ENCODE measurements around the gene MTMR12. TPM values are rescaled to one million over a fixed set of nuclear protein-coding genes. Genes with fewer than 3 reads are reported as not detected.

Gene MTMR12
- total and polyA plus RNA-seq, 2 experiments from 2014 or later: 5.5 to 13.4 TPM

- in situ Hi-C loops (cut with MboI): no loop called here
- H4K20me1 ChIP-seq (ENCODE audit: insufficient read depth): no peaks in the 10 kb centered on the region
- H3K9me2 ChIP-seq (ENCODE audit: insufficient read depth): no peaks in the 10 kb centered on the region
- TF ChIP-seq EZH2 (IDR thresholded peaks at IDR 0.05; ENCODE audit: insufficient read depth, poor library complexity, severe bottlenecking) (no peak), EZH2phosphoT487 (IDR thresholded peaks at IDR 0.05; ENCODE audit: insufficient read depth, low read depth) (no peak)
- no peaks in the 10 kb centered on the region for H3F3A ChIP-seq (ENCODE audit: insufficient read depth)
- no peak overlapping the region for H3K4me3 ChIP-seq
- no peaks in the 10 kb centered on the region for H3K27me3 ChIP-seq (replicated peaks; ENCODE audit: insufficient read depth)
- peaks cover 24% of the 10 kb centered on the region for H3K79me2 ChIP-seq (ENCODE audit: insufficient read depth)
- H3K4me2 ChIP-seq (ENCODE audit: unreplicated experiment): no peak overlapping the region
- DNase-seq: peak; percentile 25
- peaks cover 20% of the 10 kb centered on the region for H3K4me1 ChIP-seq (ENCODE audit: insufficient read depth)
- no peak overlapping the region for H3K9ac ChIP-seq
- no peak overlapping the region for H2AFZ ChIP-seq
- H3K27ac ChIP-seq: no peak overlapping the region
- WGBS, 2 experiments (ENCODE audit: low coverage in 1 of 2, low lambda C conversion rate in 2 of 2, missing lambda C conversion rate in 2 of 2): 71 to 73% methylated on average over 4 of the region's 4 CpGs
- no peaks in the 10 kb centered on the region for H3K9me3 ChIP-seq (ENCODE audit: low read depth)
- no peaks in the 10 kb centered on the region for H3K36me3 ChIP-seq (ENCODE audit: low read depth)
Measured at GRCh38 chr5:32276173-32276853, 36.4 kb downstream of the MTMR12 start.

- peaks cover 20% of the 10 kb centered on the region for H3K4me1 ChIP-seq (ENCODE audit: insufficient read depth)
- no peaks in the 10 kb centered on the region for H3F3A ChIP-seq (ENCODE audit: insufficient read depth)
- H3K27me3 ChIP-seq (replicated peaks; ENCODE audit: insufficient read depth): no peaks in the 10 kb centered on the region
- no peak overlapping the region for H3K4me3 ChIP-seq
- H2AFZ ChIP-seq: no peak overlapping the region
- WGBS, 2 experiments (ENCODE audit: low coverage in 1 of 2, low lambda C conversion rate in 2 of 2, missing lambda C conversion rate in 2 of 2): 79 to 81% methylated on average over 3 of the region's 3 CpGs
- H3K9ac ChIP-seq: no peak overlapping the region
- no peak for DNase-seq
- H3K36me3 ChIP-seq (ENCODE audit: low read depth): peaks cover 2% of the 10 kb centered on the region
- no peaks in the 10 kb centered on the region for H3K9me3 ChIP-seq (ENCODE audit: low read depth)
- peaks cover 16% of the 10 kb centered on the region for H3K79me2 ChIP-seq (ENCODE audit: insufficient read depth)
- in situ Hi-C loops (cut with MboI): no loop called here
- no peak overlapping the region for H3K4me2 ChIP-seq (ENCODE audit: unreplicated experiment)
- no peaks in the 10 kb centered on the region for H3K9me2 ChIP-seq (ENCODE audit: insufficient read depth)
- H3K27ac ChIP-seq: no peak overlapping the region
- H4K20me1 ChIP-seq (ENCODE audit: insufficient read depth): no peaks in the 10 kb centered on the region
- no peak for TF ChIP-seq EZH2 (IDR thresholded peaks at IDR 0.05; ENCODE audit: insufficient read depth, poor library complexity, severe bottlenecking)
- no peak for TF ChIP-seq EZH2phosphoT487 (IDR thresholded peaks at IDR 0.05; ENCODE audit: insufficient read depth, low read depth)
Measured at GRCh38 chr5:32275396-32275741, 37.4 kb downstream of the MTMR12 start.

DNA sequence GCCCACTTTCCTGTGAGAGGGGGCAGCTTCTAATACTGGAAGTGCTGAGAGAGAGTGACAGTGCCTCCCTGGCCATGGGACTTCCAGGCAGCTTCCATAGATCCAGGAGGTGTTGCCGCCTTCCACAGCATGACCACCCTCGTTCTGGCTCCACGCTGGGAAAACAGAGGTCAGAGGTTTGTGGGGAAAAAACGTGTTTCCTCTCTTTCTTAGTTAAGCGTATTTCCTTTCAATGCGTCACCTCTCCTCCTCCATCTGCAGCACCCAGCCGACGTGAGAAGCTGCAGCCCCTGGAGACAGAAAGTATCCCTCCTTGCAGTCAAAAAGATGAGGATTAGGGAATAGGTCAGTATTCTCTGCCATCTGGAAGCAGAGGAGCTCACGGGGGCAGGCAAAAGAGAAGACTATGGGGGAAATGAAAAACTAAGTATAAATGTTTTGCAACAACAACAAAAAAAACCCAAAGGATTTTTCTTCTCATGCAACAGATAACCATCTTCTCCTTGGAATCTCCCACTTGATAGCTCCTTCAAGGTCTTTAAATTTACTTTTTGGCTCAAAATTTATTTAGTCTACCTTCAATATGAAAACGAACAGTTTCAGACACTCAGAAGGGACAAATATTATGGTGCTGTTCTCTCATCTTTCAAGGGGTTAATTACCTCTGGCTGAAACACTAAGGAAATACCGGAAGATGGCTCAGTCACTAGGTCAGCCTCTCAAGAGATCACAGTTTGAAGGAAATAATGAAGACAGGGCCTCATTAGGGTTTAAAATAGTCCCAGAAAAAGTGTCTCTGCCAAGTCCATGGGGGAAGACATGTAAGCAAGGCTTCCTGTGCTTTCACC lies 38.0 kb downstream of the MTMR12 start:
- no peak overlapping the region for H3K27ac ChIP-seq
- H3K79me2 ChIP-seq (ENCODE audit: insufficient read depth): peaks cover 13% of the 10 kb centered on the region
- no peaks in the 10 kb centered on the region for H3K9me3 ChIP-seq (ENCODE audit: low read depth)
- TF ChIP-seq EZH2 (IDR thresholded peaks at IDR 0.05; ENCODE audit: insufficient read depth, poor library complexity, severe bottlenecking): no peak
- TF ChIP-seq EZH2phosphoT487 (IDR thresholded peaks at IDR 0.05; ENCODE audit: insufficient read depth, low read depth): no peak
- H3K27me3 ChIP-seq (replicated peaks; ENCODE audit: insufficient read depth): no peaks in the 10 kb centered on the region
- H3K36me3 ChIP-seq (ENCODE audit: low read depth): peaks cover 8% of the 10 kb centered on the region
- no peak overlapping the region for H3K9ac ChIP-seq
- no peak overlapping the region for H2AFZ ChIP-seq
- no peak overlapping the region for H3K4me3 ChIP-seq
- H3K4me2 ChIP-seq (ENCODE audit: unreplicated experiment): no peak overlapping the region
- no peak for DNase-seq
- H3K9me2 ChIP-seq (ENCODE audit: insufficient read depth): no peaks in the 10 kb centered on the region
- no peaks in the 10 kb centered on the region for H4K20me1 ChIP-seq (ENCODE audit: insufficient read depth)
- peaks cover 20% of the 10 kb centered on the region for H3K4me1 ChIP-seq (ENCODE audit: insufficient read depth)
- H3F3A ChIP-seq (ENCODE audit: insufficient read depth): no peaks in the 10 kb centered on the region
- 89% methylated on average over 11 of the region's 11 CpGs for WGBS, 2 experiments (ENCODE audit: low coverage in 1 of 2, low lambda C conversion rate in 2 of 2, missing lambda C conversion rate in 2 of 2)
- in situ Hi-C loops (cut with MboI): no loop called here

GRCh38 chr5:32273821-32274220 lies 38.9 kb downstream of the MTMR12 start:
- in situ Hi-C loops (cut with MboI): no loop called here

More at GRCh38 chr5:32273821-32274220, 38.9 kb downstream of the MTMR12 start:
- Histone ChIP-seq H3K79me2 (ENCODE audit: insufficient read depth) (peaks cover 13% of the 10 kb centered on the region), H3K9me2 (ENCODE audit: insufficient read depth) (no peaks in the 10 kb centered on the region), H4K20me1 (ENCODE audit: insufficient read depth) (no peaks in the 10 kb centered on the region), H3K4me1 (ENCODE audit: insufficient read depth) (peaks cover 20% of the 10 kb centered on the region), H3K4me2 (ENCODE audit: unreplicated experiment) (no peak overlapping the region), H3K4me3 (no peak overlapping the region), H3K27me3 (replicated peaks; ENCODE audit: insufficient read depth) (no peaks in the 10 kb centered on the region), H3K36me3 (ENCODE audit: low read depth) (peaks cover 8% of the 10 kb centered on the region), H3K27ac (no peak overlapping the region), H3F3A (ENCODE audit: insufficient read depth) (no peaks in the 10 kb centered on the region), H3K9ac (no peak overlapping the region), H2AFZ (no peak overlapping the region), H3K9me3 (ENCODE audit: low read depth) (no peaks in the 10 kb centered on the region)
- TF ChIP-seq EZH2 (IDR thresholded peaks at IDR 0.05; ENCODE audit: insufficient read depth, poor library complexity, severe bottlenecking) (no peak), EZH2phosphoT487 (IDR thresholded peaks at IDR 0.05; ENCODE audit: insufficient read depth, low read depth) (no peak)
- no peak for DNase-seq
- WGBS, 2 experiments (ENCODE audit: low coverage in 1 of 2, low lambda C conversion rate in 2 of 2, missing lambda C conversion rate in 2 of 2): 94 to 98% methylated on average over 2 of the region's 2 CpGs

Data from GM23248 (cell line).